D721Med (cell line): ENCODE data around the gene IFITM2.

Experiments used
- DNase-seq: peaks from one replicate; pipeline ENCODE4 v3.0.0; 2011; ENCODE audit warnings: low spot score; ENCODE audit not compliant: insufficient read length
- FAIRE-seq: peaks from 2 replicates; lab custom pipeline; 2011; peaks lifted over from hg19 to GRCh38; lab: Jason Lieb, UNC
- TF ChIP-seq, protein P1 (sequence below): IDR thresholded peaks from 2 replicates; pipeline ENCODE4 v1.5.1; 2012; ENCODE audit warnings: mild to moderate bottlenecking, control low read depth; ENCODE audit not compliant: insufficient read depth; ENCODE audit errors: missing control alignments

Gene IFITM2

DNA sequence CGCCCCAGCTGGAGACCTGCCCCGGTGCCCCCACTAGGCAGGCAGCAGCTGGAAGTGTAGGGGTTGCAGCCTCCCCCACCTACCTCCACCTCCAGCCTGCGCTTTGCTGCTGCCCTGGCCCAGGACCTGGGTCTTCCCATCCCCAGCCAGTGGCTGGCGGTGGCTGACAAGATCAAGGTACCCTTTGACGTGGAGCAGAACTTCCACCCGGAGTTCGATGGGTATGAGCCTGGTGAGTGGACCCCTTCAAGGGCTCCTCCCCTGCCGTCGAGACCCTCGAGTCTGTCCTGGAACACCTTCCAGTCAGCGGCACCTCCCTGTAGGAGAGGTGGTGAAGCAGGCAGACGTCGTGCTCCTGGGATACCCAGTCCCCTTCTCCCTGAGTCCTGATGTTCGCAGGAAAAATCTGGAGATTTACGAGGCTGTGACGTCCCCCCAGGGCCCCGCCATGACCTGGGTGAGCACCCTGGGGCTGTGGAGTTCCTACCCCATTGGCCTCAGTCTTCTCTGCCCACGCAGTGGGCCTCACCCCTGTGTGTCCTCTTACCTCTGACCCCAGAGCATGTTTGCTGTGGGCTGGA lies 14.3 kb upstream of the IFITM2 start:
- TF ChIP-seq, protein P1, sequence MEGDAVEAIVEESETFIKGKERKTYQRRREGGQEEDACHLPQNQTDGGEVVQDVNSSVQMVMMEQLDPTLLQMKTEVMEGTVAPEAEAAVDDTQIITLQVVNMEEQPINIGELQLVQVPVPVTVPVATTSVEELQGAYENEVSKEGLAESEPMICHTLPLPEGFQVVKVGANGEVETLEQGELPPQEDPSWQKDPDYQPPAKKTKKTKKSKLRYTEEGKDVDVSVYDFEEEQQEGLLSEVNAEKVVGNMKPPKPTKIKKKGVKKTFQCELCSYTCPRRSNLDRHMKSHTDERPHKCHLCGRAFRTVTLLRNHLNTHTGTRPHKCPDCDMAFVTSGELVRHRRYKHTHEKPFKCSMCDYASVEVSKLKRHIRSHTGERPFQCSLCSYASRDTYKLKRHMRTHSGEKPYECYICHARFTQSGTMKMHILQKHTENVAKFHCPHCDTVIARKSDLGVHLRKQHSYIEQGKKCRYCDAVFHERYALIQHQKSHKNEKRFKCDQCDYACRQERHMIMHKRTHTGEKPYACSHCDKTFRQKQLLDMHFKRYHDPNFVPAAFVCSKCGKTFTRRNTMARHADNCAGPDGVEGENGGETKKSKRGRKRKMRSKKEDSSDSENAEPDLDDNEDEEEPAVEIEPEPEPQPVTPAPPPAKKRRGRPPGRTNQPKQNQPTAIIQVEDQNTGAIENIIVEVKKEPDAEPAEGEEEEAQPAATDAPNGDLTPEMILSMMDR, result no peak
- FAIRE-seq (no peak), DNase-seq (no peak)

DNA sequence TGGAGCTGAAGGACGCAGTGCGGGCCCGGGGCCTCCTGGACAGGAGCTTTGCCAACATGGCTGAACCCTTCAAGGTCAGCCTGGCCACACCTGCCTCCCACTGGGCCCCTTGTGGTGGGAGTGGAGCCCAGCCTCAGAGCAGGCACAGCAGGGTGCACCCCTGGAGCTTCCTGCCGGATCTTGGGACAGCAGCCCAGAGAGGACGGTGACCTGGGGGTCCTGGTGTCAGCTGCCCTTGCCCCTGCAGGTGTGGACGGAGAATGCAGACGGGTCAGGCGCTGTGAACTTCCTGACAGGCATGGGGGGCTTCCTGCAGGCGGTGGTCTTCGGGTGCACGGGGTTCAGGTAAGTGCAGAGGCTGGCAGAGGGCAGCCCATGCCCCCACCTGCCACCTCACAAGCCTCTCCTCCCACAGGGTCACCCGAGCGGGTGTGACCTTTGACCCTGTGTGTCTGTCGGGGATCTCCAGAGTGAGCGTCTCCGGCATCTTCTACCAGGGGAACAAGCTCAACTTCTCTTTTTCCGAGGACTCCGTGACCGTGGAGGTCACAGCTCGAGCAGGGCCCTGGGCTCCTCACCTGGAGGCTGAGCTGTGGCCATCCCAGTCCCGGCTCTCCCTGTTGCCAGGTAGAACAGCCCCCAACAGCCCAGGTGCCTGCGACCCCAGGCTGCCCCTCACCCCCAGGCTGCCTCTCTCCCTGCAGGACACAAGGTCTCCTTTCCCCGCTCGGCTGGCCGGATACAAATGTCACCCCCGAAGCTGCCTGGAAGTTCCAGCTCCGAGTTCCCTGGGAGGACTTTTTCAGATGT lies 13.6 kb upstream of the IFITM2 start:
- DNase-seq, result no peak
- no peak for FAIRE-seq
- TF ChIP-seq, protein P1, result no peak

DNA sequence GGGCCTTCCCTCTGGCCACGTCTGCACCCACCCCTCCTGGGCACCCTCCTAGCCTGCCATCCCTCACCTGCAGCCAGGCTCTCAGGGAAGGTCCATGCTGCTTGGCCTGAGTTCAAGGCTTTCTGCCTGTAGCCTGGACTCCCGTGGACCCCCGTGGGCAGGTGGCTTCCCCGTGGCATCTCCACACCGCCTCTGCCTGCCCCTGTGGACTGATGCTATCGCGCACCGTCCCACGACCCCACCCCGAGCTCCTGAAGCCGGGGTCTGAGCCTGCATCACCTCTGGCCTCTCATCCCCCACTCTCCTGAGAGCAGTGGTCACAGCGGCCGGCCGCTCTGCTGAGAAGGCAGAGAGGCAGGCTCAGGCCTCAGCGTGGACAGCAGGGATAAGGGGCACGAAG lies 12.8 kb upstream of the IFITM2 start:
- FAIRE-seq (no peak), DNase-seq (no peak)
- TF ChIP-seq, protein P1, result no peak

DNA sequence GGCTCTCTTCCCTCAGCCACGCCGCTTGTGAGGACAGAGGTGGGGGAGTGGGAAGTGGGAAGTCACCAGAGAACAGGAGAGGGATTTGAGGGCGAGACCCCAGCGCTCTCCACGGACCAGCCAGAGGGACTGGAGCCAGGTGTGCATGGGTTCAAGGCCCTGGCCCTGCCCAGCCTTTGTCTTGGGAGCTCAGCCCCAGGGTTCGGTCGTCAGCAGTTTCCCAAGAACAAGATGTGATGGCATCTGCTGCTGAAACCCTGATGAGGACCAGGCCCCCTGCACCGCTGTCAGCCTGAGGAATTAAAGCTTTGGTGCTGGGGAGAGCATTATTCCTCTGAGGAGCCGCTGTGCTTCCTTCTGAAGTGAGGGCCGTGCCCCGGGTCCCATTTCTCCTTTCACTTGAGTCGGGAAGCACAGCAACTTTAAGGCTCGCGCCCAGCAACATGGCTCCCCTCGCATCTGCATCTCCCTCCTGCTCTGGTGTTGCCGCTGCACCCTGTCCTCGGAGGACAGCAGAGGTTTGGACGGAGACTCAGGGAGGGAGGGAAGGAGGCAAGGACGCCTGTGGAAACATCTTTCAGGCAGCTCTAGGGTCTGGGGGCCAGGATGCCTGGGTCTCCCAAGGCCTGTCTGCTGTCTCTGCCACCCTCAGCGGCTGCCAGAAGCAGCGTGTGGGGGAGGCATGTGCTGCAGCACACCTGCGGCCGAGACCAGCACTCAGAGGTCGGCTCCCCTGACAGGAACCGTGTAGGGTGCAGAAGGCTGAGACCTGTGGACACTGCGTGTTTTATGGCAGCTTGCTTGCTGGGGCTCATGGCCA lies 12.1 kb upstream of the IFITM2 start:
- DNase-seq, result no peak
- TF ChIP-seq, protein P1, result no peak
- FAIRE-seq, result no peak

DNA sequence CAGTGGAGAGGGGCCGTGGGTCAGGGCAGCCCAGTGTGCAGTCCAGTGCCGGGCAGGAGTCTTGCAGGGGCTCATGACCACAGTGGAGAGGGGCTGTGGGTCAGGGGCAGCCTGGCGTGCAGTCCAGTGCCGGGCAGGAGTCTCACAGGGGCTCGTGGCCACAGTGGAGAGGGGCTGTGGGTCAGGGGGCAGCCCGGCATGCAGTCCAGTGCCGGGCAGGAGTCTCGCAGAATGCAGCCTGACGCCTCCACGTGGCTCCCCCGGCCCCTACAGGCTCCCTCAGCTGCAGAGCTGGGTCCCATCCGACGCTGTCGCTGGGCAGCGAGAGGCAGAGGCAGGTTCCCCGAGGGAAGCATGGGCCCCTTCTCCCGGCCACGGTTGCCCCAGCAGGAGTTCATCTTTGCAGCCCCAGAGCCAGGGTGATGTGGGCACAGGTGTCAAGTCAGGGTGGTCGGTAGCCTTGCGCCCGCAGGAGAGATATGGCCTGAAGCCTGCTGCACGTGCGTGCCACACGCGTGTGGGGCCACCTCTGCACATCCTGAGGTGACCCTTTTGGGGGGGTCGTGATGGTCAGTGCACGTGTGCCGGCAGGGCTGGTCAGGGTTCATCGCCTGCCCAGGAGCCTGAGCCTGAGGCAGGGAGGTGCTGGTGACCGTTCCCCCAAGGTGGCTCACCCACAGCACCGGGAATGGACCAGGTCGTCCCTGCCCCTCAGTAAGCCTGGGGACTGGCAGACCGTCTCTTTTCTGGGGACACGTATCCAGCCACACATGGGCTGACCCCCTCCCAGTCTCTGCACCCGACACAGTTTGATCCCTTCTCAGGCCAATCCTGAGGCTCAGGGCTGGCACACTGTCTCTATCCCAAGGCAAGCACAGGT lies 11.2 kb upstream of the IFITM2 start:
- TF ChIP-seq, protein P1, result no peak
- FAIRE-seq, result no peak
- no peak for DNase-seq

DNA sequence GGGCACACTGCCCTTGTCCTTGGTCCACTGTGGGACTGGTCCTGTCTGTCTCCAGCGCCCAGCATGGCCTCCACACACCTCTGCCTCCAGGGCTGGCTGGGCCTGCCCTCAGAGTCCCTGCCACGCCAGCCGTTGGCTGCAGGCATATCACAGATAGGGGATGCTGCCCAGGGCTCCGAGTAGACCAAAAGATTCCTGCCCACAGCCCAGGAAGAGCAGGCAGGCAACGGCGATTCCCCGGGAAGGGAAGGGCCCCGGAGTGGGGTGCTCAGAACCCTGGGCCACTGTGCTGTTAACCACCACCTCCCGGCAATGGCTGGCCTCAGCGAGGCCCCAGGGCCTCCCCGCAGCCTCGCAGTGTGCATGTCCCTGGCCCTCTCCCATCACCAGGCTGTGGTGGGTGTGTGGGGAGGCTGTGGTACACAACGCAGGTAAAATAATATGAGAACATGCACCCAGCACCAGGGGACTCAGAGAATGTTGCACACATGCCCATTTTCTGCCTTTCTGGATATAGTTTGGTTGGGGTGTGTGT lies 10.5 kb upstream of the IFITM2 start:
- TF ChIP-seq, protein P1, result no peak
- DNase-seq, result no peak
- FAIRE-seq, result no peak
